ENCODE measurements around the gene ALDH3A1. TPM values are rescaled to one million over a fixed set of nuclear protein-coding genes. Genes with fewer than 3 reads are reported as not detected.

The ALDH3A1 gene
- total and polyA plus RNA-seq, 12 donors = 0.12 to 1.5 (median 0.44) TPM; not detected in 8

DNA sequence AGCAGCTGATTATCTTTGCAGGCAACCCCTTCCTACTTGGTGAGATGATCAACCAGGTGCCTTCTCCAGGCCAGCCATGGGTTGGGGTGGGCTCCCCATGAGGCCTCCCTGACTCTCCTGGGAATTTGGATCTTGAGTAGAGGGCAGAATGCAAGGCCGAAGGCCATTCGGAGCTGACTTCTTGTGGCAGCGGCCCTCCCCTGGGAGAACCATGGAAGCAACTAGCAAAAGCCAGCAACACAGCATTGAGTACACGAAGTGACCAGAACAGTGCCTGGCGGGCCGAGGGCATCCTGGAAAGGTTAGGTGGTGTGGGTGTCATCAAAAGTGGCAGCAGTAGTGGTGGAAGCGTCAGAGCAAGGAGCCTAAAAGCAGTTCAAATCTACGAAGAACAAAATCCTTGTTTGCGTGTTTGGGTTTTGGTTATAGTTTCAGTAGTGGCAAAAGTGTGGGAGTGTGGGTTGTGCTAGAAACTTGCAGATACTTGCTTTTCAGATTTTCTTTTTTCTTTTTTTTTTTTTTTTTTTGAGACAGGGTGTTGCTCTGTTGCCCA, 2.0 kb upstream of the ALDH3A1 start:
- Histone ChIP-seq H3K4me3 (no peak overlapping the region), H3K4me1 (peaks cover 0 to 19% (median 12%) of the 10 kb centered on the region in 9 donors), H3K27ac (no peak overlapping the region), H3K9me3 (no peaks in the 10 kb centered on the region), H3K36me3 (no peaks in the 10 kb centered on the region), H3K27me3 (no peaks in the 10 kb centered on the region)
- TF ChIP-seq, protein P1, sequence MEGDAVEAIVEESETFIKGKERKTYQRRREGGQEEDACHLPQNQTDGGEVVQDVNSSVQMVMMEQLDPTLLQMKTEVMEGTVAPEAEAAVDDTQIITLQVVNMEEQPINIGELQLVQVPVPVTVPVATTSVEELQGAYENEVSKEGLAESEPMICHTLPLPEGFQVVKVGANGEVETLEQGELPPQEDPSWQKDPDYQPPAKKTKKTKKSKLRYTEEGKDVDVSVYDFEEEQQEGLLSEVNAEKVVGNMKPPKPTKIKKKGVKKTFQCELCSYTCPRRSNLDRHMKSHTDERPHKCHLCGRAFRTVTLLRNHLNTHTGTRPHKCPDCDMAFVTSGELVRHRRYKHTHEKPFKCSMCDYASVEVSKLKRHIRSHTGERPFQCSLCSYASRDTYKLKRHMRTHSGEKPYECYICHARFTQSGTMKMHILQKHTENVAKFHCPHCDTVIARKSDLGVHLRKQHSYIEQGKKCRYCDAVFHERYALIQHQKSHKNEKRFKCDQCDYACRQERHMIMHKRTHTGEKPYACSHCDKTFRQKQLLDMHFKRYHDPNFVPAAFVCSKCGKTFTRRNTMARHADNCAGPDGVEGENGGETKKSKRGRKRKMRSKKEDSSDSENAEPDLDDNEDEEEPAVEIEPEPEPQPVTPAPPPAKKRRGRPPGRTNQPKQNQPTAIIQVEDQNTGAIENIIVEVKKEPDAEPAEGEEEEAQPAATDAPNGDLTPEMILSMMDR (IDR thresholded peaks at IDR 0.05) = no peak
- DNase-seq (no peak), ATAC-seq (no peak)
- intact Hi-C loops (cut with DNase I) = loop anchor here in 5 of 10 donors (5.0 to 10.0 kb wide), 4 partner anchors 45 to 218 kb away; partner anchors contain the start of genes ALDH3A2 (in 3 of the 5) and SLC47A1 (in 1 of the 5)
- WGBS, 2 donors = 92 to 95% methylated on average over 9 of the region's 9 CpGs

DNA sequence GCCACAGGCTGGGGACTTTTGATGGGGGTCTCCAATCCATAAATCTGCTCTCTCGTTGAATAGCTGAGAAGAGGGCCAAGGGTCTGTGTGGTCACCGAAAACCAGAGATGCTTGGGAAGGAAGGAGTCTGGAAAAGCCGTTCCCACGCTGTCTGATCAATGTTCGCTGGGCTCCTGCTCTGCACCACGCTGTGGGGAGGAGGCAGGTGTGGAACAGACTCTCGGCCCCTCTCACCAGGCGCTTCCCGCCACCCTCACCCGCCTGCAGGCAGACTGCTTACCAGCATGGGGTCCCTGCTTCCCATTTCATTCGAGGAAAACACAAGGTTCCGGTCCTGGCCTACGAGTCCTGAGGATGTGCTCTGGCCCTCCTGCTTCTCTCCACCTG, 702 bp upstream of the ALDH3A1 start:
- H3K36me3 ChIP-seq = no peaks in the 10 kb centered on the region
- H3K4me1 ChIP-seq = peaks cover 0 to 27% (median 13%) of the 10 kb centered on the region in 9 donors
- DNase-seq = no peak
- ATAC-seq = no peak
- WGBS, 2 donors = 74 to 76% methylated on average over 13 of the region's 13 CpGs
- no peaks in the 10 kb centered on the region for H3K9me3 ChIP-seq
- intact Hi-C loops (cut with DNase I) = loop anchor here in 2 of 10 donors (5.0 to 10.0 kb wide), 2 partner anchors 84 to 101 kb away; partner anchors contain the start of gene ALDH3A2 (in 1 of the 2)
- no peak overlapping the region for H3K27ac ChIP-seq
- H3K27me3 ChIP-seq = no peaks in the 10 kb centered on the region
- no peak overlapping the region for H3K4me3 ChIP-seq
- TF ChIP-seq, protein P1 (IDR thresholded peaks at IDR 0.05) = no peak

DNA sequence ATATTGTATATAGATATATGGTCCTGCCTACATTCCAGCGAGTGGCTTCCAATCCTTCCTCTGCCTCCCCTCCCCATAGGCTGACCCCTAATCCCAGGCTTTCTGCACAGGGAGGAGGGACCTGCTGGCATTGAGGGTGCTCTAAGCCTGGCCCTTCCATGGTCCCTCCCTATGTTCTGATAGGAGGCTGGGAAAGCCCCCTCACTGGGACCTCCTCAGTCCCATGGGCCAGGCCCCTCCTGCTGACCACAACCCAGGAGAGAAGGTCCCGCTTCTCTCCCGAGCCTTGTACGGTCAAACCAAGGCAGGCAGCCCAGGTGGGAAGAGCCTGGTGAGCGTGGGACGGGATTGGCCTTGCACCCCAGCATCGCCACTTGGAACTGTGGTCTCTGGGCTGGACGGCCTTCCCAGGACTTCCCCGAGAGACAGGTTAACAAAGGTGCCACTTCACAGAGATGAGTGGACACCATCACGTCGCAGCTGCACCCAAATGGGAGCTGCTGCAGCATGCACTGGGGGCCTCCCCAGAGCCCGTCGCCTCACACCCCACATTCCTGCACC, 859 bp downstream of the ALDH3A1 start:
- DNase-seq = no peak
- Histone ChIP-seq H3K4me3 (no peak overlapping the region), H3K36me3 (no peaks in the 10 kb centered on the region), H3K27me3 (no peaks in the 10 kb centered on the region), H3K27ac (no peak overlapping the region), H3K9me3 (no peaks in the 10 kb centered on the region), H3K4me1 (peaks cover 0 to 13% (median 9%) of the 10 kb centered on the region in 9 donors)
- TF ChIP-seq, protein P1 (IDR thresholded peaks at IDR 0.05) = no peak
- 88 to 95% methylated on average over 13 of the region's 13 CpGs for WGBS, 2 donors
- ATAC-seq = no peak
- intact Hi-C loops (cut with DNase I) = loop anchor here in 2 of 10 donors (5.0 to 10.0 kb wide), 2 partner anchors 82 to 100 kb away; partner anchors contain the start of gene ALDH3A2 (in 1 of the 2)

DNA sequence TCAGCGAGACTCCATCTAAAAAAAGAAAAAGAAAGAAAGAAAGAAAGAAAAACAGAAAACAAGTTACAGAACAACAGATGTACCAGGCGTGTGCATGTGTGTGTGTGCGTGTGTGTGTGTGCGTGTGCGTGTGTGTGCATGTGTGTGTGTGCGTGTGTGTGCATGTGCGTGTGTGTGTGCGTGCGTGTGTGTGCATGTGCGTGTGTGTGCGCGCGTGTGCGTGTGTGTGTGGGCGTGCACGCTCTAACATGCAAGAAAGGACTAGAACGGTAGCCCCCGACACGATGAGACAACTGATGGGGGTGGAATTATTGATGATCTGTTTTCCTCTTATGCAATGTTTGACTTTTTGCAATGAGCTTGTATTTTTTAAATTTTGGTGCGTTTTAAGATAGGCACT, 1.6 kb downstream of the ALDH3A1 start:
- TF ChIP-seq, protein P1 (IDR thresholded peaks at IDR 0.05) = no peak
- 93 to 95% methylated on average over 20 of the region's 20 CpGs for WGBS, 2 donors
- no peaks in the 10 kb centered on the region for H3K27me3 ChIP-seq
- intact Hi-C loops (cut with DNase I) = loop anchor here in 2 of 10 donors (5.0 to 10.0 kb wide), 2 partner anchors 82 to 99 kb away; partner anchors contain the start of gene ALDH3A2 (in 1 of the 2)
- no peak overlapping the region for H3K27ac ChIP-seq
- H3K4me3 ChIP-seq = no peak overlapping the region
- ATAC-seq (no peak), DNase-seq (no peak)
- peaks cover 0 to 13% (median 9%) of the 10 kb centered on the region in 9 donors for H3K4me1 ChIP-seq
- H3K36me3 ChIP-seq = no peaks in the 10 kb centered on the region
- H3K9me3 ChIP-seq = no peaks in the 10 kb centered on the region
